ENCODE data around the gene PRR33. TPM values are rescaled to one million over a fixed set of nuclear protein-coding genes. Genes with fewer than 3 reads are reported as not detected.

The PRR33 gene
- total RNA-seq, 4 donors from 2014 or later: not detected

GRCh38 chr11:1896468-1896867 is 4.8 kb upstream of the PRR33 start:
- peaks cover 10% of the 10 kb centered on the region for H3K27me3 ChIP-seq
- no peak for ATAC-seq
- H3K4me1 ChIP-seq: peaks cover 0 to under 1% (median 0%) of the 10 kb centered on the region in 3 donors
- no peaks in the 10 kb centered on the region for H3K36me3 ChIP-seq
- no peak overlapping the region for H3K27ac ChIP-seq
- H3K9me3 ChIP-seq: no peaks in the 10 kb centered on the region
- no peak overlapping the region for H3K4me3 ChIP-seq
- no peak for TF ChIP-seq EP300 (IDR thresholded peaks at IDR 0.05)
- TF ChIP-seq POLR2AphosphoS5 (IDR thresholded peaks at IDR 0.05): no peak
- no peak for TF ChIP-seq CTCF (IDR thresholded peaks at IDR 0.05)
- no peak for TF ChIP-seq POLR2A (IDR thresholded peaks at IDR 0.05)
- 57 to 75% methylated on average over 7 to 10 of the region's 10 CpGs for WGBS, 2 donors (ENCODE audit: low coverage in 1 of 2)

GRCh38 chr11:1894759-1895158 is 3.1 kb upstream of the PRR33 start:
- peaks cover 0 to 6% (median 0%) of the 10 kb centered on the region in 3 donors for H3K4me1 ChIP-seq
- H3K4me3 ChIP-seq: no peak overlapping the region
- no peak for TF ChIP-seq EP300 (IDR thresholded peaks at IDR 0.05)
- no peak for TF ChIP-seq CTCF (IDR thresholded peaks at IDR 0.05)
- no peak for TF ChIP-seq POLR2A (IDR thresholded peaks at IDR 0.05)
- TF ChIP-seq POLR2AphosphoS5 (IDR thresholded peaks at IDR 0.05): no peak
- peaks cover 18% of the 10 kb centered on the region for H3K27me3 ChIP-seq
- H3K36me3 ChIP-seq: no peaks in the 10 kb centered on the region
- no peak overlapping the region for H3K27ac ChIP-seq
- no peaks in the 10 kb centered on the region for H3K9me3 ChIP-seq
- ATAC-seq: no peak
- 85 to 91% methylated on average over 9 to 11 of the region's 11 CpGs for WGBS, 2 donors (ENCODE audit: low coverage in 1 of 2)

GRCh38 chr11:1893581-1894359 is 2.1 kb upstream of the PRR33 start:
- no peaks in the 10 kb centered on the region for H3K9me3 ChIP-seq
- no peak for ATAC-seq
- TF ChIP-seq POLR2AphosphoS5 (IDR thresholded peaks at IDR 0.05) (no peak), EP300 (IDR thresholded peaks at IDR 0.05) (no peak), CTCF (IDR thresholded peaks at IDR 0.05) (no peak), POLR2A (IDR thresholded peaks at IDR 0.05) (no peak)
- H3K4me3 ChIP-seq: no peak overlapping the region
- WGBS, 2 donors (ENCODE audit: low coverage in 1 of 2): 89 to 100% methylated on average over 3 of the region's 5 CpGs
- H3K27me3 ChIP-seq: peaks cover 22% of the 10 kb centered on the region
- H3K4me1 ChIP-seq: peaks cover 0 to 12% (median 0%) of the 10 kb centered on the region in 3 donors
- H3K27ac ChIP-seq: no peak overlapping the region
- H3K36me3 ChIP-seq: peaks cover 0 to 3% of the 10 kb centered on the region in 2 donors

- peaks cover 18% of the 10 kb centered on the region for H3K27me3 ChIP-seq
- H3K4me3 ChIP-seq: no peak overlapping the region
- no peak overlapping the region for H3K27ac ChIP-seq
- no peaks in the 10 kb centered on the region for H3K9me3 ChIP-seq
- H3K4me1 ChIP-seq: peaks cover 0 to 16% (median 0%) of the 10 kb centered on the region in 3 donors
- TF ChIP-seq CTCF (IDR thresholded peaks at IDR 0.05) (no peak), POLR2A (IDR thresholded peaks at IDR 0.05) (no peak), POLR2AphosphoS5 (IDR thresholded peaks at IDR 0.05) (no peak), EP300 (IDR thresholded peaks at IDR 0.05) (no peak)
- 50 to 76% methylated on average over 3 to 4 of the region's 5 CpGs for WGBS, 2 donors (ENCODE audit: low coverage in 1 of 2)
- ATAC-seq: no peak
- H3K36me3 ChIP-seq: peaks cover 0 to 15% of the 10 kb centered on the region in 2 donors
Observed at GRCh38 chr11:1892558-1892957, 863 bp upstream of the PRR33 start.

- no peak overlapping the region for H3K27ac ChIP-seq
- peaks cover 0 to 19% of the 10 kb centered on the region in 2 donors for H3K36me3 ChIP-seq
- H3K9me3 ChIP-seq: no peaks in the 10 kb centered on the region
- H3K4me3 ChIP-seq: no peak overlapping the region
- H3K4me1 ChIP-seq: peaks cover 0 to 16% (median 0%) of the 10 kb centered on the region in 3 donors
- TF ChIP-seq POLR2AphosphoS5 (IDR thresholded peaks at IDR 0.05) (no peak), EP300 (IDR thresholded peaks at IDR 0.05) (no peak), POLR2A (IDR thresholded peaks at IDR 0.05) (no peak), CTCF (IDR thresholded peaks at IDR 0.05) (no peak)
- peaks cover 18% of the 10 kb centered on the region for H3K27me3 ChIP-seq
- no CpG with 5 or more reads among the region's 7 CpGs for WGBS, 2 donors (ENCODE audit: low coverage in 1 of 2)
- ATAC-seq: no peak
Observed at GRCh38 chr11:1892116-1892515, 421 bp upstream of the PRR33 start.
